Gastrocnemius medialis (tissue), 4 donors: ENCODE data around the gene NOL4L.

Source experiments
- CTCF ChIP-seq, 5 experiments: fragments of 450-650 bp in 3 of 5; fragments of 200-600 bp in 2 of 5; sonication (generic) in 2 of 5; IDR thresholded peaks in 4 of 5; conservative IDR thresholded peaks in 1 of 5; 1 replicate in 4 of 5; 2 replicates in 1 of 5; pipeline ENCODE4 v1.5.1; 2016 to 2019; ENCODE audit warnings: antibody characterized with exemption in 5 of 5, mild to moderate bottlenecking in 3 of 5, moderate library complexity in 3 of 5
- POLR2A ChIP-seq, 2 donors: fragments of 450-650 bp; IDR thresholded peaks; one replicate each; pipeline ENCODE4 v1.6.1; 2017; ENCODE audit warnings: antibody characterized with exemption in 2 of 2, mild to moderate bottlenecking in 2 of 2, moderate library complexity in 2 of 2

DNA sequence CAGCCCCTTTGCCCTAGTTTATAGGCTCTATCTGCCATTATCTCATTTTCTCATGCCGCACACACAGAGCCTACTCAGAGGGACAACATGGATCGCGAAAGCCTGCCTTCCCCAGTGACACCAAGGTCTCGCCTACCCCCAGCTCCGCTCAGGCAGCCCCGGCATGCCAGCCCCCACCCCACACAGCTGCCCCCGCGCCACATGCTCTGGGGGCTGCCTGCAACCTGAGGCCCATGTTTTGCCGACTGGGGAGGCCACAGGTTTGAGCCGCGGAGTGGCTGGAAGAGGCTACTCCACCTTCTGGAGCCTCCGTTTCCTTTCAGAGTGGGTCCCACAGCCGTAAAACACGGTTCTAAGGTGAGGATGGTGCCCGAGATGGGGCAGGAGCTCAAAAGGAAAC is 124.9 kb downstream of the NOL4L start:
- TF ChIP-seq CTCF (IDR thresholded peaks at IDR 0.05 in 4 of 5, conservative IDR thresholded peaks at IDR 0.05 in 1 of 5) (no peak), POLR2A (IDR thresholded peaks at IDR 0.05) (no peak)
